Liver (tissue), 9 donors: ENCODE measurements around the gene FAM89B. TPM values are rescaled to one million over a fixed set of nuclear protein-coding genes. Genes with fewer than 3 reads are reported as not detected.
A peak's percentile ranks its signal among the peaks of the same experiment; 100 is the strongest.

Experiments used
- DNase-seq: peaks from one replicate; pipeline ENCODE4 v3.0.0-alpha.2; 2017; ENCODE audit warnings: low spot score
- H3K27ac ChIP-seq, 2 donors: one replicate each; pipeline ENCODE4 v1.7.0; 2013; ENCODE audit warnings: inconsistent platforms in 2 of 2, low read length in 2 of 2, control low read depth in 1 of 2, low read depth in 1 of 2, mild to moderate bottlenecking in 1 of 2
- H3K27me3 ChIP-seq, 4 donors: one replicate each; pipeline versions ENCODE4 v1.6.1 to v1.7.0; 2013; ENCODE audit warnings: low read length in 3 of 4, inconsistent platforms in 1 of 4, mild to moderate bottlenecking in 1 of 4, moderate library complexity in 1 of 4; ENCODE audit not compliant: control insufficient read depth in 4 of 4, insufficient read depth in 4 of 4
- H3K36me3 ChIP-seq, 4 donors: one replicate each; pipeline versions ENCODE4 v1.6.1 to v1.7.0; 2013; ENCODE audit warnings: low read length in 3 of 4, mild to moderate bottlenecking in 3 of 4, low read depth in 1 of 4, moderate library complexity in 1 of 4; ENCODE audit not compliant: control insufficient read depth in 4 of 4, insufficient read depth in 3 of 4
- H3K4me1 ChIP-seq, 4 donors: one replicate each; pipeline versions ENCODE4 v1.6.1 to v1.7.0; 2013; ENCODE audit warnings: low read length in 3 of 4, mild to moderate bottlenecking in 3 of 4, moderate library complexity in 1 of 4; ENCODE audit not compliant: control insufficient read depth in 4 of 4, insufficient read depth in 4 of 4
- H3K4me3 ChIP-seq, 3 donors: one replicate each; pipeline versions ENCODE4 v1.6.1 to v1.7.0; 2013; ENCODE audit warnings: low read length in 3 of 3, control low read depth in 1 of 3, low read depth in 1 of 3, mild to moderate bottlenecking in 1 of 3
- H3K9ac ChIP-seq, 2 donors: one replicate each; pipeline ENCODE4 v1.7.0; 2013; ENCODE audit warnings: low read length in 2 of 2, mild to moderate bottlenecking in 2 of 2, moderate library complexity in 2 of 2, control low read depth in 1 of 2, low read depth in 1 of 2
- H3K9me3 ChIP-seq, 4 donors: one replicate each; pipeline versions ENCODE4 v1.6.1 to v1.7.0; 2013; ENCODE audit warnings: low read length in 3 of 4; ENCODE audit not compliant: control insufficient read depth in 4 of 4
- ATF3 ChIP-seq: IDR thresholded peaks from 2 replicates; pipeline ENCODE4 v1.6.1; 2016; ENCODE audit warnings: antibody characterized with exemption
- CTCF ChIP-seq: fragments of 150-350 bp; IDR thresholded peaks from 2 replicates; pipeline ENCODE4 v1.5.1; 2017; ENCODE audit warnings: improper control_type of control experiment, low read depth, low read length; ENCODE audit not compliant: missing input control
- EGR1 ChIP-seq, 2 donors: IDR thresholded peaks; 2 replicates each; pipeline ENCODE4 v1.6.1; 2016 to 2018; ENCODE audit warnings: antibody characterized with exemption in 2 of 2, low read depth in 2 of 2
- FOXA1 ChIP-seq: IDR thresholded peaks from 2 replicates; pipeline ENCODE4 v1.6.1; 2016; ENCODE audit warnings: antibody characterized with exemption
- FOXA2 ChIP-seq: IDR thresholded peaks from 2 replicates; pipeline ENCODE4 v1.6.1; 2016; ENCODE audit warnings: antibody characterized with exemption
- GABPA ChIP-seq, 2 donors: IDR thresholded peaks in 1 of 2; conservative IDR thresholded peaks in 1 of 2; 2 replicates each; pipeline ENCODE4 v1.6.1; 2016; ENCODE audit warnings: antibody characterized with exemption in 2 of 2, mild to moderate bottlenecking in 1 of 2, moderate library complexity in 1 of 2
- HNF4A ChIP-seq, 2 donors: conservative IDR thresholded peaks; 2 replicates each; pipeline ENCODE4 v1.6.1; 2016; ENCODE audit warnings: antibody characterized with exemption in 2 of 2, mild to moderate bottlenecking in 2 of 2
- HNF4G ChIP-seq: IDR thresholded peaks from 2 replicates; pipeline ENCODE4 v1.6.1; 2016; ENCODE audit warnings: antibody characterized with exemption
- JUND ChIP-seq, 2 donors: IDR thresholded peaks; 2 replicates each; pipeline ENCODE4 v1.6.1; 2016; ENCODE audit warnings: antibody characterized with exemption in 2 of 2
- MAX ChIP-seq: IDR thresholded peaks from 2 replicates; pipeline ENCODE4 v1.6.1; 2016; ENCODE audit warnings: antibody characterized with exemption
- NR2F2 ChIP-seq: IDR thresholded peaks from 2 replicates; pipeline ENCODE4 v1.6.1; 2016; ENCODE audit warnings: antibody characterized with exemption
- RAD21 ChIP-seq, 2 donors: IDR thresholded peaks; 2 replicates each; pipeline ENCODE4 v1.6.1; 2016; ENCODE audit warnings: antibody characterized with exemption in 2 of 2, mild to moderate bottlenecking in 2 of 2
- REST ChIP-seq: IDR thresholded peaks from 2 replicates; pipeline ENCODE4 v1.6.1; 2016; ENCODE audit warnings: antibody characterized with exemption, mild to moderate bottlenecking
- RXRA ChIP-seq, 2 donors: IDR thresholded peaks; 2 replicates each; pipeline ENCODE4 v1.6.1; 2017 to 2018; ENCODE audit warnings: antibody characterized with exemption in 2 of 2, mild to moderate bottlenecking in 1 of 2
- SP1 ChIP-seq: IDR thresholded peaks from 2 replicates; pipeline ENCODE4 v1.6.1; 2018; ENCODE audit warnings: antibody characterized with exemption, mild to moderate bottlenecking
- TAF1 ChIP-seq: conservative IDR thresholded peaks from 2 replicates; pipeline ENCODE4 v1.6.1; 2016; ENCODE audit warnings: antibody characterized with exemption, mild to moderate bottlenecking
- YY1 ChIP-seq: IDR thresholded peaks from 2 replicates; pipeline ENCODE4 v1.6.1; 2016; ENCODE audit warnings: antibody characterized with exemption, mild to moderate bottlenecking
- ZBTB33 ChIP-seq: IDR thresholded peaks from 2 replicates; pipeline ENCODE4 v1.6.1; 2016; ENCODE audit warnings: antibody characterized with exemption
- WGBS: extraction: QIAGEN DNeasy Blood & Tissue Kit; methylation state at CpG from one replicate; pipeline ENCODE4 v1.1.7; 2013; 5-methylcytosine and 5-hydroxymethylcytosine counted together
- polyA plus RNA-seq, 2 donors: library from polyadenylated mRNA; stranded (reverse) in 1 of 2; unstranded in 1 of 2; fragments of 200-250 nt in 1 of 2; fragments of >200 nt in 1 of 2; fragmentation: Nextera tagmentation in 1 of 2; extraction: Ambion mirVana in 1 of 2; gene quantifications; one replicate each; pipeline versions ENCODE4 v1.2.1 to v1.2.3, GENCODE V29; 2013 to 2015
- total RNA-seq, 2 donors: library from RNA; depleted of rRNA; stranded (reverse); fragments of >200 nt; gene quantifications; one replicate each; pipeline ENCODE4 v1.2.3, GENCODE V29; 2014
- donor health status: healthy.
- donor health status: healthy.
- donor health status: healthy.
- donor health status: healthy.
- donor health status: healthy.

Gene FAM89B
- total and polyA plus RNA-seq, 4 donors, result 4.7 to 16.7 (median 9.5) TPM

- Histone ChIP-seq H3K4me3 (no peak overlapping the region), H3K9me3 (no peaks in the 10 kb centered on the region), H3K27ac (no peak overlapping the region), H3K4me1 (peaks cover 0 to 7% (median 0%) of the 10 kb centered on the region in 4 donors), H3K9ac (no peak overlapping the region), H3K27me3 (no peaks in the 10 kb centered on the region), H3K36me3 (peaks cover 9 to 62% (median 32%) of the 10 kb centered on the region in 4 donors)
- TF ChIP-seq HNF4A (conservative IDR thresholded peaks at IDR 0.05) (no peak), YY1 (no peak), RAD21 (IDR thresholded peaks at IDR 0.05) (no peak), NR2F2 (no peak), JUND (IDR thresholded peaks at IDR 0.05) (no peak), ATF3 (no peak), RXRA (IDR thresholded peaks at IDR 0.05) (no peak), MAX (no peak), EGR1 (IDR thresholded peaks at IDR 0.05; ENCODE audit: low read depth in 2 of 2) (no peak), HNF4G (no peak)
- 95% methylated on average over 1 of the region's 1 CpG for WGBS
- no peak for DNase-seq
These were observed 31.9 kb downstream of the FAM89B start for GRCh38 chr11:65604258-65604657.

- WGBS, result 77% methylated on average over 67 of the region's 67 CpGs
- no peaks in the 10 kb centered on the region for H3K27me3 ChIP-seq
- peak; percentile 79 for DNase-seq
- H3K4me3 ChIP-seq, result no peak overlapping the region
- peaks cover 9 to 53% (median 25%) of the 10 kb centered on the region in 4 donors for H3K36me3 ChIP-seq
- no peaks in the 10 kb centered on the region for H3K9me3 ChIP-seq
- no peak overlapping the region for H3K9ac ChIP-seq
- H3K4me1 ChIP-seq, result peaks cover 6 to 33% (median 23%) of the 10 kb centered on the region in 4 donors
- peak overlapping the region; percentile 27 to 50 for H3K27ac ChIP-seq
- TF ChIP-seq FOXA2, result no peak
- no peak for TF ChIP-seq HNF4A (conservative IDR thresholded peaks at IDR 0.05)
- TF ChIP-seq EGR1 (IDR thresholded peaks at IDR 0.05; ENCODE audit: low read depth in 2 of 2), result no peak
- TF ChIP-seq JUND (IDR thresholded peaks at IDR 0.05), result no peak
- no peak for TF ChIP-seq RXRA (IDR thresholded peaks at IDR 0.05)
- no peak for TF ChIP-seq GABPA (IDR thresholded peaks at IDR 0.05 in 1 of 2, conservative IDR thresholded peaks at IDR 0.05 in 1 of 2)
- TF ChIP-seq HNF4G, result no peak
- no peak for TF ChIP-seq FOXA1
- TF ChIP-seq TAF1, result no peak
- TF ChIP-seq SP1, result no peak
- TF ChIP-seq ATF3, result no peak
- TF ChIP-seq CTCF, result no peak
- TF ChIP-seq NR2F2, result no peak
- TF ChIP-seq ZBTB33, result no peak
- no peak for TF ChIP-seq REST
- no peak for TF ChIP-seq RAD21 (IDR thresholded peaks at IDR 0.05)
These were observed 34.7 kb downstream of the FAM89B start for GRCh38 chr11:65606876-65607613.
